ENCODE data around the gene CNTN1.

GRCh38 chr12:41074473-41074769 lies 382.2 kb downstream of the CNTN1 start:
- TF ChIP-seq YY1 (IDR thresholded peaks at IDR 0.05; ENCODE audit: insufficient read depth, insufficient read length), result no peak
- TF ChIP-seq ZNF274 (IDR thresholded peaks at IDR 0.05; ENCODE audit: low read depth, low read length), result no peak

Measured in NT2/D1 (cell line).